Measurements from ENCODE around the gene MKLN1.
A peak's percentile ranks its signal among the peaks of the same experiment; 100 is the strongest.
"Not testable (repeated sequence)": the region's sequence is repeated elsewhere in the genome, so short reads cannot be mapped to it uniquely, and the experiment has no call there.

Gene MKLN1

DNA sequence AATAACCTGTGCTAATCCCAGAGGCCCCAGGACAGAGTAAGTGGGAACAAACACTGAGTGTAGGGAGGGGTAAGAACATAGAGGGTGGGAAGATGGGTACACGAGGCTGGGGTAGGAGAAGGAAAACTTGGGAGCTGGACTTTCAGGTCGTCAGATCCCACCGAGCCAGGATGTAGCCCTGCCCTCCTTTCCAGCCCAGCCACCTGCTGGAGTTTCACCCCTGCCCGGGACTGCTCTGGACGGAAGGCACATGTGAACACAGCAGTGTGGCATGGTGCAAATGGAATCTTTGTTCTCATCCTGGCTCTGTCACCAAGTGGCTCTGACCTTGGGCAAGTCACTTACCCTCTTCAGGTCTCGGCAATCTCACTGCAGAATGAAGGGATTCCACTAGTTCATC lies 176.0 kb downstream of the MKLN1 start:
- DNase-seq = no peak

- no peak for DNase-seq
Observed at GRCh38 chr7:131504157-131504899, 176.7 kb downstream of the MKLN1 start.

DNA sequence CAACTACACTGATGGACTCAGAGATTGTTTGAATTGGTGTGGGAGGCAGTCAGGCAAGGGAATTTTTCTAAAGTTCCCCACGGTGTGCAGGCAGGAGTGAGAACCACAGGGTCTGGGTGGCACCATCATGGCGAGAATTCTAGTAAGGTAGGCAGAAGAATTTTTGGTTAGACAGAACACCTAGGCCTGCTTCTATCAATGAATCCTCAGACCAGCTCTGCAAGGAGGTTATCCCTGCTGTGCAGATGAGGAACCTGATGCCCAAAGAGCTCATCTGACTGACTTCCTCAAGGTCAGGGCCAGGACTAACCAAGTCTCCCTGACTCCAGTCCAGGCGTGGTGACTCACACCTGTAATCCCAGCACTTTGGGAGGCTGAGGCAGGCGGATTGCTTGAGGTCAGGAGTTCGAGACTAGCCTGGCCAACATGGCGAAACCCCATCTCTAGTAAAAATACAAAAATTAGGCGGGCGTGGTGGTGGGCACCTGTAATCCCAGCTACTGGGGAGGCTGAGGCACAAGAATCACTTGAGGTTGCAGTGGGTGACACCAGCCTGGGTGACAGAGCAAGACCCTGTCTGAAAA lies 177.5 kb downstream of the MKLN1 start:
- DNase-seq = not testable (repeated sequence)

- DNase-seq = no peak
Observed at GRCh38 chr7:131505636-131506557, 178.2 kb downstream of the MKLN1 start.

GRCh38 chr7:131506597-131506996 lies 178.9 kb downstream of the MKLN1 start:
- no peak for DNase-seq

- peak; percentile 17 for DNase-seq
Observed at GRCh38 chr7:131507592-131508331, 180.1 kb downstream of the MKLN1 start.

GRCh38 chr7:131508754-131509486 lies 181.2 kb downstream of the MKLN1 start:
- DNase-seq = no peak

GRCh38 chr7:131509781-131510180 lies 182.1 kb downstream of the MKLN1 start:
- no peak for DNase-seq

- no peak for DNase-seq
Observed at GRCh38 chr7:131511071-131511470, 183.4 kb downstream of the MKLN1 start.

DNA sequence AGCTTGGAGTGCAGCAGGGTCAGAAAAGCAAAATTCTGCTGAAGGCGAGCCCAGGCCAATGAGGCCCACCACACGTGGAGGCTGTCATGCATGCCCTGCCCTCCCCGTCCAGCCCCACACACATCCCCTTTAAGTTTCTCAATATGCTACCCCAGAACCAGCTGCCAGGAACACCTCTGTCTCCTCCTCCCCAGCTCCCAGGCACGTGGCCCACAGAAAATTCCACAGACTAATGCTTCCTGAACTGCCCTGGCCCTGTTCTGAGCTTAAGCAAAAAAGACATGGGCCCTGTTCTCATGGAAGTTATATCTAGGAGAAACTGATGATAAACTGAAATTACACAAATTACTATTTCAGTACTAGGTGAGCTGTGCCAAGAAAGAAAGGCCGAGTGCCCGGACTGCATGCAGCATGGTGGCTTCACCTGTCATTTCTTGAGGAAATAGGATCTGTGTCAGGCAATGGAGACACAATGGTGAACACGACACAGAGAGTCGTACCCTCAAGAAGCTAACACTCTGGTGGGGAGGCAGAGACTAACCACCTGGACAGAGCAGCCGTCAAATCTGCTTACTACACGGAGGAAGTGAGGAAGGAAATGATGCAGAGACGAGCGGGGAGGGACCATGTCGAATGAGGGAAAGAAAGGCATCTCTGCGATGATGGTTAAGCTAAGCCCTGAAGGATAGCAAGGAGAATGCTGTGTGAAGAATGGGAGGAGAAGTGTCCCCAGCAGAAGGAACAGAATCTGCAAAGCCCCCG lies 184.3 kb downstream of the MKLN1 start:
- DNase-seq = no peak

DNA sequence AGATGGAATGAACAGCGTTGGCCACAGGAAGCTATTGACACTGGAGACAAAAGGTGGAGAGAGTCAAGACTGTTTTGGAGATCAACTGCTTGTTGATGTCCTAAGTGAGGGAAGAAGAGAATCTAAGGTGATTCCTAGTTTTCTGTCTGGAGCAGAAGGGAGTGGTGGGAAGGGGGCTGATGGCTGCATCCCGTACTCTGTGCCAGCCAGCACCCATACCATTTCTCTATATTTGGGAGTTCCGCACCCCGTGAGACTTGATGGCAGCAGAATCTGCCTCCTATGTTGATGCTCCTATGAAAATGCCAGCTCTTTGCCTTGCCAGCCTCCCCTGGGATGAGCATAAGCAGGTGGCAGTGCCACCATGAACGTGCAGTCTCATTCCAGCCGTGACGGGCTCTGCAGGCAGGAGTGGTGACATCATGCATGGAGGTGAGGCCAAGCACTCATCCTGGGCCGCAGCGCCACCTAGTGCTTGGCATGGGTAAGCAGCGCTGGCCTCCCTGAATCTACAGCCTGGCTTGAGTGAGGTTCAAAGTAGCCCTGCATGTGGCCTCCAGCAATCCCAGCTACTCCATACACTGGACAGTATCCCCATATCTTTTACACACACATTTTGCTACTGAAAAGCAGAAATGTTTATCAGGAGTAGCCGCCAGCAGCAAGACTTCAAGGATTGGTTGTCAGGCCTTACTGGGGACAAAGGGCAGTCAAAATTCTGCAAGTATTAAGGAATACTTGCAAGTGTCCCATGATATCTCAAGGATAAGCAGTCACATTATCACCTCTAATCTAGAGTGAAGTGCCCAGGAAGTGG lies 185.8 kb downstream of the MKLN1 start:
- DNase-seq = peak; percentile 70

DNA sequence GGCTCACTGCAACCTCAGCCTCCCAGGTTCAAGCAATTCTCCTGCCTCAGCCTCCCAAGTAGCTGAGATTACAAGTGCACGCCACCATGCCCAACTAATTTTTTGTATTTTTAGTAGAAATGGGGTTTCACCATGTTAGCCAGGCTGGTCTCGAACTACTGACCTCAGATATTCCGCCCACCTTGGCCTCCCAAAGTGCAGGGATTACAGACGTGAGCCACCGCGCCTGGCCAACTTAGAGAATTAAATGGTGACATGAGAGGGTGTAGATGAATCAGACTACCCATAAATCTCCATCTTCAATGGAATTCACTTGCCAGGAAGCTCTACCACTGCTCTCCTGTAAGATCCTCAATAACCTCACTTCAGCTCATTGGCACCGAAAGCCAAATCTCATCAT lies 187.8 kb downstream of the MKLN1 start:
- not testable (repeated sequence) for DNase-seq

DNA sequence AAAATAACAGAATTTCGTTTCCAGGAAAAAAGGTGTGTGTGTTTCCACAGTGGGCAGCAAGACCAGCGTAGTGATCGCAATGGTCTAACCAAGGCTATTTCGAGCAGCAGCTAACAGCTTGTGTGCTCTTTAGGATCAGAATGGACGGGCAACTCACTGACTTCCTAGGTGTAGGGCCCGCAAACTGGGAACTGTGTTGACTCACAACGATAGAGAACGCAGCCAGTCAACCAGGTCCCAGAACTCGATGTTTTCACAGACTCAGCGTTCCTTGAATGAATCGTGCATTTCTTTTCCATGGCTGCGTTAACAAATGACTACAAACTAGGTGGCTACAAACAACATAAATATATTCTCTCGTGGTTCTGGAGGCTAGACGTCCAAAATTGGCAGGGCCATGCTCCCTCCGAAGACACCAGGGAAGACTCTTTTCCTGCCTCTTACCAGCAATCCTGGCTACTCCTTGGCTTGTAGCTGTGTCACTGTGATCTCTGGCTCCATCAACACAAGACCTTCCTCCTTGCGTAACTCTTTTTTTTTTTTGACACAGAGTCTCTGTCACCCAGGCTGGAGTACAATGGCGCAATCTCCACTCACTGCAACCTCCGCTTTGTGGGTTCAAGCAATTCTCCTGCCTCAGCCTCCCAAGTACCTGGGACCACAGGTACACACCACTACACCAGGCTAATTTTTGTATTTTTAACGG lies 189.7 kb downstream of the MKLN1 start:
- no peak for DNase-seq

DNA sequence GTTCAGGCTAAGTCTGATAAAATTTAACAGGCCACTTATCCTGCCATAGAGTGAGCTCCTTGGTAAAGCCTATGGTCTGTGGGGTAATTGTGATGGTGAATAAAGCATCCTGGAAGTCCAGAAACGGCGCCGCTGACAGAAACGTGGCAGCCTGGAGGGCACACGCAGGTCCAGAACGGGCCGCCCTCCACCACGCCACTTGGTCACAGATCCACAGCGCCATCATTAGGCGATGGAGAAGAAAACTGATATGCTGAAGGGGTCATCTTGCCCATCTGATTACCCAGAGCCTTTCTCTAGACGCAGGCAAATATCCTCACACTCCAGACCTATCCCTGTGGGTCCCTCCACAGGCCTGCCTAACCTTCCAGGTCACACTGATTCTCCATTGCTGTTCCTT lies 190.9 kb downstream of the MKLN1 start:
- no peak for DNase-seq

GRCh38 chr7:131521651-131522163 lies 194.0 kb downstream of the MKLN1 start:
- no peak for DNase-seq

DNA sequence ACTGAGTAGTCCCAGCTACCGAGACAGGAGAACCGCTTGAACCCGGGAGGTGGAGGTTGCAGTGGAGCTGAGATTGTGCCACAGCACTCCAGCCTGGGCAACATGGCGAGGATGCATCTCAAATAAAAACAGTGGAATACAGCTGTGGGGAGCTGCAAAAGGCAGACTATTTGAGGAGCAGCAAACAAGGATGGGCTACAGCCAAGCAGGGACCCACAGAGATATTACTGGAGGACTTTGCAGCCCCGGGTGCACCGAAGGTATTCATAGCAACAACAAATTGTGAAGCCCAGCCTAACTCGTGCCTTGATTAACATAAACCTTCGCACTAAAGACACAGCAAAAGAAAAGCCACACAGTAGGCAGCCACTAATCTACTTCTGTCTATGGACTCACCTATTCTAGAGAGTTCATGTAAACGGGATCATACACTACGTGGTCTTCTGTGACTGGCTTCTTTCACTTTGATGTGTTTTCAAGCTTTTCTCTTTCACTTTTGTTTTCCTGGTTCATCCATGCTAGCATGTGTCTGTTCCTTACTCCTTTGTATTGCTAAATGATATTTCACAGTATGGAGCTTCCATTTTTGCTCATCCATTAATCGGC lies 194.8 kb downstream of the MKLN1 start:
- DNase-seq = no peak

GRCh38 chr7:131524115-131524514 lies 196.4 kb downstream of the MKLN1 start:
- no peak for DNase-seq

DNA sequence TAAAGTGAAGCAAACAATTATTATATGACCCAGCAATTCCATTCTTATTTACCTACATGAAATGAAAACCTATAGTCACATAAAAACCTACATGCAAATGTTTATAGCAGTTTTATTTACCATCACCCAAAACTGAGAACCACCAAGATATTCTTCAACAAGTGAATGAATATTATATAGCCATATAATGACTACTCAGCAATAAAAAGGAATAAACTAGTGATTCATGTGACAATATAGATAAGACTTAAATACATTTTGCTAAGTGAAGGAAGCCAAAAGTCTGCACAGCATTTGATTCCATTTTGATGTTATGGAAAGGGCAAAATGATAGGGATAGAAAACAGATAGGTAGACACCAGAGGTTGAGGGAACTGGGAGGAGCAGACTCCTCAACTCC lies 197.0 kb downstream of the MKLN1 start:
- no peak for DNase-seq

DNA sequence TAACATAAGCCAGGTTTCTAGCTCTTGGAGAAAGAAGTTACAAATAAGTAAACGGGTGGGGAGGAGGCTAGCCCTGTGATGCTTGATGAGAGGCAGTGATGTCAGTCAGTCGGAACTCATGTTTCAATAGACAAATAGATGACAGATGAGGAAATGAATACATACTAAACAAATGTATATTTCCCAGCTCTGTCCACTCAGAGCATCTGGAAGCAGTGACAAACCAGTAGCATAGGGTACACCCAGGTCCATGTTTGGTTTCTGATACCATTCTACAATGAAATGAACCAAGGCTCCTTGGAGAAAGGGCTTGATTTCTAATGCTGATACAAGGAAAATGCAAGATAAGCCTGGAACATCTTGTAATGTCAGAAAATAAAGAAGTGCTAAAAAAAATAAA lies 198.1 kb downstream of the MKLN1 start:
- DNase-seq = no peak

Data from NCI-H510A (cell line).